Testis (tissue), 2 donors: ENCODE data around the gene BUB1B.

Experiments
- POLR2A ChIP-seq: fragments of 450-650 bp; IDR thresholded peaks from one replicate; pipeline ENCODE4 v1.6.1; 2017; ENCODE audit warnings: antibody characterized with exemption, mild to moderate bottlenecking, moderate library complexity
- TF ChIP-seq, protein P1 (sequence below), 3 experiments: fragments of 450-650 bp in 2 of 3; fragments of 200-600 bp in 1 of 3; sonication (generic) in 1 of 3; IDR thresholded peaks; one replicate each; pipeline ENCODE4 v1.5.1; 2016 to 2019; ENCODE audit warnings: antibody characterized with exemption in 3 of 3, mild to moderate bottlenecking in 2 of 3, moderate library complexity in 1 of 3

DNA sequence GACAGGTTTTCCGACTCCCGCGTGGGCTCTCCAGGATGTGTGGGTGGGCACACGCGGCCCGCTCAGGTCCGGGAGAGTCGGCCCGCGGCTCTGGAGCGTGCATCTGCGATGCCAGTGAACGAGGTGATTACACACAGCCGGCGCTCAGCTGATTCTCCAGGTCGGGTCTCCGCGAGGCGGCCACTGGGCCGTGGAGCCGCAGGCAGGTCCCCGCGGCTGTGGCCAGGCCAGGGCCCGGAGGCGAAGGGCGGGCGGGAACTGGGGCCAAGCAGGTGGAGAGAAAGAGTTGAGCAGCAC, 91.2 kb downstream of the BUB1B start:
- TF ChIP-seq, protein P1, sequence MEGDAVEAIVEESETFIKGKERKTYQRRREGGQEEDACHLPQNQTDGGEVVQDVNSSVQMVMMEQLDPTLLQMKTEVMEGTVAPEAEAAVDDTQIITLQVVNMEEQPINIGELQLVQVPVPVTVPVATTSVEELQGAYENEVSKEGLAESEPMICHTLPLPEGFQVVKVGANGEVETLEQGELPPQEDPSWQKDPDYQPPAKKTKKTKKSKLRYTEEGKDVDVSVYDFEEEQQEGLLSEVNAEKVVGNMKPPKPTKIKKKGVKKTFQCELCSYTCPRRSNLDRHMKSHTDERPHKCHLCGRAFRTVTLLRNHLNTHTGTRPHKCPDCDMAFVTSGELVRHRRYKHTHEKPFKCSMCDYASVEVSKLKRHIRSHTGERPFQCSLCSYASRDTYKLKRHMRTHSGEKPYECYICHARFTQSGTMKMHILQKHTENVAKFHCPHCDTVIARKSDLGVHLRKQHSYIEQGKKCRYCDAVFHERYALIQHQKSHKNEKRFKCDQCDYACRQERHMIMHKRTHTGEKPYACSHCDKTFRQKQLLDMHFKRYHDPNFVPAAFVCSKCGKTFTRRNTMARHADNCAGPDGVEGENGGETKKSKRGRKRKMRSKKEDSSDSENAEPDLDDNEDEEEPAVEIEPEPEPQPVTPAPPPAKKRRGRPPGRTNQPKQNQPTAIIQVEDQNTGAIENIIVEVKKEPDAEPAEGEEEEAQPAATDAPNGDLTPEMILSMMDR (IDR thresholded peaks at IDR 0.05): no peak
- no peak for TF ChIP-seq POLR2A
